A673 (cell line): ENCODE data around the gene ANO2.

Experiments used
- EZH2 ChIP-seq: fragments of 200-600 bp; sonication (generic); IDR thresholded peaks from 2 replicates; pipeline ENCODE4 v1.6.1; 2017; ENCODE audit warnings: borderline replicate concordance, low read depth, mild to moderate bottlenecking, mixed read lengths, antibody characterized with exemption, low read length; ENCODE audit not compliant: poor library complexity, severe bottlenecking
- TF ChIP-seq, protein P1 (sequence below): fragments of 300-800, 200-600 bp; sonication (generic); conservative IDR thresholded peaks from 2 replicates; pipeline ENCODE4 v1.5.1; 2017; ENCODE audit warnings: low read depth, mild to moderate bottlenecking, antibody characterized with exemption, low read length, moderate library complexity, mixed read lengths

DNA sequence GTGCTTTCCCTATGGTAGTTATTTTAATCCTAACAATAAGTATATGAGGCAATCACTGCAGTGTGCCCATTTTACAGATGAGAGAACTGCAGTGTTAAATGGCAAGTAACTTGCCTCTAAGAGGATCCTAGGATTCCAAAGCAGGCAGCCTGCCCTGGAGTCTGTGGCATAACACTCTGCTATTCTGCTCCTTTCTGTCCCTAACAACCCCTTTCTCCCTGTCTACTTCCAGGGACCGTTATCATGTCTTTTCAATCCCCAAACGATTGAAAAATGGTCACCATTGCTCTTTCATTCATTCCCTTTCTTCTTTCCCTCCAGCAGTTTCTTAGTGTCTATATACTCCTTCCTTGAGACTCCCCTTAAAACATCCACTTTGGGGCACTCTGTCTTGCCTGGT is 1.3 kb upstream of the ANO2 start:
- TF ChIP-seq, protein P1, sequence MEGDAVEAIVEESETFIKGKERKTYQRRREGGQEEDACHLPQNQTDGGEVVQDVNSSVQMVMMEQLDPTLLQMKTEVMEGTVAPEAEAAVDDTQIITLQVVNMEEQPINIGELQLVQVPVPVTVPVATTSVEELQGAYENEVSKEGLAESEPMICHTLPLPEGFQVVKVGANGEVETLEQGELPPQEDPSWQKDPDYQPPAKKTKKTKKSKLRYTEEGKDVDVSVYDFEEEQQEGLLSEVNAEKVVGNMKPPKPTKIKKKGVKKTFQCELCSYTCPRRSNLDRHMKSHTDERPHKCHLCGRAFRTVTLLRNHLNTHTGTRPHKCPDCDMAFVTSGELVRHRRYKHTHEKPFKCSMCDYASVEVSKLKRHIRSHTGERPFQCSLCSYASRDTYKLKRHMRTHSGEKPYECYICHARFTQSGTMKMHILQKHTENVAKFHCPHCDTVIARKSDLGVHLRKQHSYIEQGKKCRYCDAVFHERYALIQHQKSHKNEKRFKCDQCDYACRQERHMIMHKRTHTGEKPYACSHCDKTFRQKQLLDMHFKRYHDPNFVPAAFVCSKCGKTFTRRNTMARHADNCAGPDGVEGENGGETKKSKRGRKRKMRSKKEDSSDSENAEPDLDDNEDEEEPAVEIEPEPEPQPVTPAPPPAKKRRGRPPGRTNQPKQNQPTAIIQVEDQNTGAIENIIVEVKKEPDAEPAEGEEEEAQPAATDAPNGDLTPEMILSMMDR, result no peak
- no peak for TF ChIP-seq EZH2
